ENCODE data around the gene CAPN8. TPM values are rescaled to one million over a fixed set of nuclear protein-coding genes. Genes with fewer than 3 reads are reported as not detected.

CAPN8 gene
- total RNA-seq, 1 experiment from 2014 or later = 0.28 TPM

DNA sequence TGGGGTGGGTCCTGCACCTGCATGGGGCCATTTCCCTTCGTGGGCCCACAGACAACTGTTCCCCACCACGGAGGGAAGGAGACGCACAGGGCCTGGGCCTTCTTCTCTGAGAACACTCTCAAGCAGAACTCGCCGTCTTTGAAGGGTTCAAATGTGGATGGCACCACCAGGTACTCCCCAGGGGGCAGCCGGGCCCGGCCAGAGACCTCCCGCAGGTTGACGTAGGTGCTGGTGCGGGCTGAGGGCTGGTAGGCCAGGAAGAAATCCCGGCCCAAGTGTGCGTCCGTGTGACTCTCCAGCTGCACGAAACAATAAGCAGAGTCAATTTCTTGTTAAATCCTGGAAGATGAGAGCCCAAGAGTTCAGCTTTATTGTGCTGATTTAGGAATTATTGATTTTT, 56.4 kb downstream of the CAPN8 start:
- Mint-ChIP-seq H3K9me3 (peaks cover 18% of the 10 kb centered on the region), H3K4me3 (no peak overlapping the region), H3K27ac (no peak overlapping the region), H3K4me1 (no peaks in the 10 kb centered on the region), H3K36me3 (peaks cover 8% of the 10 kb centered on the region; the same call in 1 of the 2 replicates), H3K27me3 (ENCODE audit: low read depth) (no peaks in the 10 kb centered on the region)
- TF ChIP-seq, protein P1, sequence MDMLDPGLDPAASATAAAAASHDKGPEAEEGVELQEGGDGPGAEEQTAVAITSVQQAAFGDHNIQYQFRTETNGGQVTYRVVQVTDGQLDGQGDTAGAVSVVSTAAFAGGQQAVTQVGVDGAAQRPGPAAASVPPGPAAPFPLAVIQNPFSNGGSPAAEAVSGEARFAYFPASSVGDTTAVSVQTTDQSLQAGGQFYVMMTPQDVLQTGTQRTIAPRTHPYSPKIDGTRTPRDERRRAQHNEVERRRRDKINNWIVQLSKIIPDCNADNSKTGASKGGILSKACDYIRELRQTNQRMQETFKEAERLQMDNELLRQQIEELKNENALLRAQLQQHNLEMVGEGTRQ (CRISPR knock-in tag; IDR thresholded peaks at IDR 0.05) = no peak
- TF ChIP-seq ZNF138 (CRISPR knock-in tag; conservative IDR thresholded peaks at IDR 0.05) (no peak), RORB (CRISPR knock-in tag; IDR thresholded peaks at IDR 0.05) (no peak)
- ATAC-seq (no peak), DNase-seq (ENCODE audit: low spot score) (no peak)
- ChIA-PET POLR2A (no interaction called here), CTCF (interaction anchor here (0.9 to 6.2 kb wide), 3 partner anchors 19 to 77 kb away, joined by 3 to 75 read pairs (median 3); no protein-coding TSS in a partner anchor)

DNA sequence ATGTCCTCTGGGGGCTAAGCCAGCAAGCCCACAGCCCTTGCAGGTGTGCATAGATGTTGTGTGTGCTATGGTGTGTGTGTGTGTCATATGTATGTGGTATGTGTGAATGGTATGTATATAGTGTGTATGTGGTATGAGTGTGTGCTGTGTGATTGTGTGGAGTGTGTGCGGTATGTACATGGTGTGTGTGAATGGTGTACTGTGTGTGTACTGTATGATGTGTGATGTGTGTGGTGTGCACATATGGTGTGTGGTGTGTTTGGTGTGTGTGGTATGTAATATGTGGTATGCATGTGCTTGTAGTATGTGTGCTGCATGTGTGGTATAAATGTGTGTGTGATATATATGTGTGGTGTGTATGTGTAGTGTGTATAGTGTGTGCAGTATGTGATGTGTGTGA, 107.0 kb downstream of the CAPN8 start:
- no peak for TF ChIP-seq TCF7 (CRISPR knock-in tag; IDR thresholded peaks at IDR 0.05; ENCODE audit: low read depth)
- TF ChIP-seq, protein P2, sequence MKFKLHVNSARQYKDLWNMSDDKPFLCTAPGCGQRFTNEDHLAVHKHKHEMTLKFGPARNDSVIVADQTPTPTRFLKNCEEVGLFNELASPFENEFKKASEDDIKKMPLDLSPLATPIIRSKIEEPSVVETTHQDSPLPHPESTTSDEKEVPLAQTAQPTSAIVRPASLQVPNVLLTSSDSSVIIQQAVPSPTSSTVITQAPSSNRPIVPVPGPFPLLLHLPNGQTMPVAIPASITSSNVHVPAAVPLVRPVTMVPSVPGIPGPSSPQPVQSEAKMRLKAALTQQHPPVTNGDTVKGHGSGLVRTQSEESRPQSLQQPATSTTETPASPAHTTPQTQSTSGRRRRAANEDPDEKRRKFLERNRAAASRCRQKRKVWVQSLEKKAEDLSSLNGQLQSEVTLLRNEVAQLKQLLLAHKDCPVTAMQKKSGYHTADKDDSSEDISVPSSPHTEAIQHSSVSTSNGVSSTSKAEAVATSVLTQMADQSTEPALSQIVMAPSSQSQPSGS (CRISPR knock-in tag; IDR thresholded peaks at IDR 0.05; ENCODE audit: borderline replicate concordance, low read depth) = no peak
- TF ChIP-seq ZBTB21 (CRISPR knock-in tag; IDR thresholded peaks at IDR 0.05; ENCODE audit: borderline replicate concordance) = no peak
- TF ChIP-seq NFATC4 (CRISPR knock-in tag; IDR thresholded peaks at IDR 0.05) = no peak
- TF ChIP-seq ZNF396 (CRISPR knock-in tag; IDR thresholded peaks at IDR 0.05; ENCODE audit: borderline replicate concordance) = no peak
- no peak for TF ChIP-seq ZNF263 (CRISPR knock-in tag; IDR thresholded peaks at IDR 0.05; ENCODE audit: low read depth)
- TF ChIP-seq KAT7 (CRISPR knock-in tag; IDR thresholded peaks at IDR 0.05; ENCODE audit: borderline replicate concordance) = no peak
- ChIA-PET POLR2A (no interaction called here), CTCF (interaction anchor here (0.8 to 2.8 kb wide), 3 partner anchors 53 to 127 kb away, joined by 4 to 75 read pairs (median 70); no protein-coding TSS in a partner anchor)
- no peaks in the 10 kb centered on the region for H3K36me3 Mint-ChIP-seq
- DNase-seq (ENCODE audit: low spot score) = no peak
- no peaks in the 10 kb centered on the region for H3K9me3 Mint-ChIP-seq
- H3K27me3 Mint-ChIP-seq (ENCODE audit: low read depth) = no peaks in the 10 kb centered on the region
- no peak overlapping the region for H3K4me3 Mint-ChIP-seq
- H3K27ac Mint-ChIP-seq = no peak overlapping the region
- ATAC-seq = no peak
- no peaks in the 10 kb centered on the region for H3K4me1 Mint-ChIP-seq

DNA sequence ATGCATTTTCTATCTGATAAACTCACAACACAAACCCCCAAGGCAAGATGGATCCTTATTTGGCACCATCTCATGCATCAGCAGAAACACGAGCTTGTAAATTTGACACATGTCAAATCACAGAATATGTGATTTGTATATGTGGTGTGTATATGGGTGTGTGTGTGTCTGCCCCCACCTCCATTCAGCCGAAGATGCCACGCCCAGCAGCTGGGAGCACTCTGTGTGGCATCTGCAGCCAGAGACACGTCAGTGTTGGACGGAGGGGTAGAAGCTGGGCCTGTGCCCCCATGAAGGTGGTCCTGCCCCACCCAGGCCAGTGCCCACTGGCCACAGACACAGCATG, 108.4 kb downstream of the CAPN8 start:
- ChIA-PET POLR2A (interaction anchor here (1.0 kb wide), 1 partner anchor 53 kb away, joined by 3 read pairs; no protein-coding TSS in a partner anchor), CTCF (interaction anchor here (0.5 to 2.8 kb wide), 43 partner anchors 9 to 631 kb away, joined by 3 to 75 read pairs (median 6); partner anchors contain the start of genes SUSD4 and TLR5)
- Mint-ChIP-seq H3K4me3 (no peak overlapping the region), H3K27ac (no peak overlapping the region), H3K36me3 (no peaks in the 10 kb centered on the region), H3K9me3 (no peaks in the 10 kb centered on the region), H3K27me3 (ENCODE audit: low read depth) (no peaks in the 10 kb centered on the region), H3K4me1 (no peaks in the 10 kb centered on the region)
- DNase-seq (ENCODE audit: low spot score) (no peak), ATAC-seq (no peak)
- TF ChIP-seq ZNF121 (CRISPR knock-in tag; IDR thresholded peaks at IDR 0.05) = no peak
- TF ChIP-seq, protein P3, sequence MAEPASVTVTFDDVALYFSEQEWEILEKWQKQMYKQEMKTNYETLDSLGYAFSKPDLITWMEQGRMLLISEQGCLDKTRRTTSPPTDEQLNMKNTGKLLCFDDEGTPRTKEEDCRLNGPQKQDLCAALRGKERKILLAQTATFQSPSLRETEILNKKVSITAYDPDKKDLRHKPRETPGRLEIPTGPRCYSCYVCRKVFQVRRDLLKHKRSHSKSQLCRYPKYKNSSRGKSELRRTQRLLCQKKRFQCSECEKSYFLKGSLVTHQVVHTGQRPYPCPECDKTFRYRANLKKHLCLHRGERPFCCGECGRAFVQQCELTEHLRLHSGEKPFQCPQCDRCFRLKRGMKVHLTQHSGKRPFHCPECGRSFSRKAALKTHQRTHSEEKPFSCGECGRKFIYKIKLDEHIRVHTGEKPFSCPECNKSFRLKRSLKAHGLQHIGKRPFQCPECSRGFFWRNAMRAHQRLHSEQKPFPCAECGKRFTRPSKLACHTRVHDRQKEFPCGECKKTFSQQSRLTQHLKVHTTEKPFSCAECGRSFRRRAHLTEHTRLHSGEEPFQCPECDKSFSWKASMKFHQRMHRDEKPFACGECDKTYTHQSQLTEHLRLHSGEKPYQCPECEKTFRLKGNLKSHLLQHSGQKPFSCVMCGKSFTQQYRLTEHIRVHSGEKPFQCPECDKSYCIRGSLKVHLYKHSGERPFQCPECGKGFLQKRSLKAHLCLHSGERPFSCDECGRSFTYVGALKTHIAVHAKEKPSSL (CRISPR knock-in tag; conservative IDR thresholded peaks at IDR 0.05) = no peak
- no peak for TF ChIP-seq ETV6 (CRISPR knock-in tag; IDR thresholded peaks at IDR 0.05)
- no peak for TF ChIP-seq ESRRA (CRISPR knock-in tag; IDR thresholded peaks at IDR 0.05; ENCODE audit: borderline replicate concordance)
- TF ChIP-seq MYBL2 (CRISPR knock-in tag; IDR thresholded peaks at IDR 0.05) = no peak
- no peak for TF ChIP-seq MXD4 (CRISPR knock-in tag; IDR thresholded peaks at IDR 0.05; ENCODE audit: borderline replicate concordance)
- no peak for TF ChIP-seq ZNF396 (CRISPR knock-in tag; IDR thresholded peaks at IDR 0.05; ENCODE audit: borderline replicate concordance)
- TF ChIP-seq SMAD4 (CRISPR knock-in tag; IDR thresholded peaks at IDR 0.05) = no peak
- TF ChIP-seq JAZF1 (CRISPR knock-in tag; IDR thresholded peaks at IDR 0.05) = no peak
- no peak for TF ChIP-seq FOXJ3 (CRISPR knock-in tag; IDR thresholded peaks at IDR 0.05; ENCODE audit: borderline replicate concordance)
- TF ChIP-seq, protein P4, sequence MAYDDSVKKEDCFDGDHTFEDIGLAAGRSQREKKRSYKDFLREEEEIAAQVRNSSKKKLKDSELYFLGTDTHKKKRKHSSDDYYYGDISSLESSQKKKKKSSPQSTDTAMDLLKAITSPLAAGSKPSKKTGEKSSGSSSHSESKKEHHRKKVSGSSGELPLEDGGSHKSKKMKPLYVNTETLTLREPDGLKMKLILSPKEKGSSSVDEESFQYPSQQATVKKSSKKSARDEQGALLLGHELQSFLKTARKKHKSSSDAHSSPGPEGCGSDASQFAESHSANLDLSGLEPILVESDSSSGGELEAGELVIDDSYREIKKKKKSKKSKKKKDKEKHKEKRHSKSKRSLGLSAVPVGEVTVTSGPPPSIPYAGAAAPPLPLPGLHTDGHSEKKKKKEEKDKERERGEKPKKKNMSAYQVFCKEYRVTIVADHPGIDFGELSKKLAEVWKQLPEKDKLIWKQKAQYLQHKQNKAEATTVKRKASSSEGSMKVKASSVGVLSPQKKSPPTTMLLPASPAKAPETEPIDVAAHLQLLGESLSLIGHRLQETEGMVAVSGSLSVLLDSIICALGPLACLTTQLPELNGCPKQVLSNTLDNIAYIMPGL (CRISPR knock-in tag; IDR thresholded peaks at IDR 0.05) = no peak
- TF ChIP-seq, protein P5, sequence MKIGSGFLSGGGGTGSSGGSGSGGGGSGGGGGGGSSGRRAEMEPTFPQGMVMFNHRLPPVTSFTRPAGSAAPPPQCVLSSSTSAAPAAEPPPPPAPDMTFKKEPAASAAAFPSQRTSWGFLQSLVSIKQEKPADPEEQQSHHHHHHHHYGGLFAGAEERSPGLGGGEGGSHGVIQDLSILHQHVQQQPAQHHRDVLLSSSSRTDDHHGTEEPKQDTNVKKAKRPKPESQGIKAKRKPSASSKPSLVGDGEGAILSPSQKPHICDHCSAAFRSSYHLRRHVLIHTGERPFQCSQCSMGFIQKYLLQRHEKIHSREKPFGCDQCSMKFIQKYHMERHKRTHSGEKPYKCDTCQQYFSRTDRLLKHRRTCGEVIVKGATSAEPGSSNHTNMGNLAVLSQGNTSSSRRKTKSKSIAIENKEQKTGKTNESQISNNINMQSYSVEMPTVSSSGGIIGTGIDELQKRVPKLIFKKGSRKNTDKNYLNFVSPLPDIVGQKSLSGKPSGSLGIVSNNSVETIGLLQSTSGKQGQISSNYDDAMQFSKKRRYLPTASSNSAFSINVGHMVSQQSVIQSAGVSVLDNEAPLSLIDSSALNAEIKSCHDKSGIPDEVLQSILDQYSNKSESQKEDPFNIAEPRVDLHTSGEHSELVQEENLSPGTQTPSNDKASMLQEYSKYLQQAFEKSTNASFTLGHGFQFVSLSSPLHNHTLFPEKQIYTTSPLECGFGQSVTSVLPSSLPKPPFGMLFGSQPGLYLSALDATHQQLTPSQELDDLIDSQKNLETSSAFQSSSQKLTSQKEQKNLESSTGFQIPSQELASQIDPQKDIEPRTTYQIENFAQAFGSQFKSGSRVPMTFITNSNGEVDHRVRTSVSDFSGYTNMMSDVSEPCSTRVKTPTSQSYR (CRISPR knock-in tag; IDR thresholded peaks at IDR 0.05) = no peak
- TF ChIP-seq ZNF263 (CRISPR knock-in tag; IDR thresholded peaks at IDR 0.05; ENCODE audit: low read depth) = no peak
- no peak for TF ChIP-seq CREM (CRISPR knock-in tag; IDR thresholded peaks at IDR 0.05)
- no peak for TF ChIP-seq ZNF232 (CRISPR knock-in tag; IDR thresholded peaks at IDR 0.05)
